ENCODE results near the gene HYCC2. TPM values are rescaled to one million over a fixed set of nuclear protein-coding genes. Genes with fewer than 3 reads are reported as not detected.

The HYCC2 gene
- total RNA-seq, 4 donors from 2014 or later: 2.8 to 36.3 (median 21.1) TPM

GRCh38 chr2:201105759-201106158 lies 34.3 kb upstream of the HYCC2 start:
- intact Hi-C loops (cut with DNase I; ENCODE audit: low total_unique reads): no loop called here
- Histone ChIP-seq H3K36me3 (no peaks in the 10 kb centered on the region), H3K9me3 (no peaks in the 10 kb centered on the region), H3K27me3 (no peaks in the 10 kb centered on the region), H3K27ac (no peak overlapping the region), H3K4me3 (no peak overlapping the region), H3K4me1 (no peaks in the 10 kb centered on the region)
- DNase-seq: no peak
- no peak for TF ChIP-seq POLR2A (IDR thresholded peaks at IDR 0.05)
- no peak for TF ChIP-seq CTCF (IDR thresholded peaks at IDR 0.05)

GRCh38 chr2:201100497-201100896 lies 29.0 kb upstream of the HYCC2 start:
- intact Hi-C loops (cut with DNase I; ENCODE audit: low total_unique reads): no loop called here
- no peak for TF ChIP-seq POLR2A (IDR thresholded peaks at IDR 0.05)

GRCh38 chr2:201093573-201093972 lies 22.1 kb upstream of the HYCC2 start:
- no peaks in the 10 kb centered on the region for H3K4me1 ChIP-seq
- no peaks in the 10 kb centered on the region for H3K9me3 ChIP-seq
- H3K27ac ChIP-seq: no peak overlapping the region
- no peaks in the 10 kb centered on the region for H3K36me3 ChIP-seq
- no peak for DNase-seq
- no peak overlapping the region for H3K4me3 ChIP-seq
- intact Hi-C loops (cut with DNase I; ENCODE audit: low total_unique reads): no loop called here
- TF ChIP-seq POLR2A (IDR thresholded peaks at IDR 0.05) (no peak), CTCF (IDR thresholded peaks at IDR 0.05) (no peak)
- H3K27me3 ChIP-seq: no peaks in the 10 kb centered on the region

More at GRCh38 chr2:201100497-201100896, 29.0 kb upstream of the HYCC2 start:
- no peak for DNase-seq
- no peaks in the 10 kb centered on the region for H3K4me1 ChIP-seq
- H3K36me3 ChIP-seq: no peaks in the 10 kb centered on the region
- no peak overlapping the region for H3K4me3 ChIP-seq
- no peaks in the 10 kb centered on the region for H3K27me3 ChIP-seq
- no peak overlapping the region for H3K27ac ChIP-seq
- no peaks in the 10 kb centered on the region for H3K9me3 ChIP-seq

GRCh38 chr2:201090574-201090973 lies 19.1 kb upstream of the HYCC2 start:
- Histone ChIP-seq H3K4me3 (no peak overlapping the region), H3K27me3 (no peaks in the 10 kb centered on the region), H3K4me1 (no peaks in the 10 kb centered on the region), H3K36me3 (no peaks in the 10 kb centered on the region), H3K9me3 (no peaks in the 10 kb centered on the region), H3K27ac (no peak overlapping the region)
- no peak for TF ChIP-seq CTCF (IDR thresholded peaks at IDR 0.05)
- no peak for TF ChIP-seq POLR2A (IDR thresholded peaks at IDR 0.05)
- no peak for DNase-seq
- intact Hi-C loops (cut with DNase I; ENCODE audit: low total_unique reads): no loop called here

- no peak overlapping the region for H3K4me3 ChIP-seq
- no peak for TF ChIP-seq POLR2A (IDR thresholded peaks at IDR 0.05)
- TF ChIP-seq CTCF (IDR thresholded peaks at IDR 0.05): no peak
- no peak overlapping the region for H3K27ac ChIP-seq
- DNase-seq: no peak
- H3K27me3 ChIP-seq: no peaks in the 10 kb centered on the region
- H3K36me3 ChIP-seq: no peaks in the 10 kb centered on the region
- intact Hi-C loops (cut with DNase I; ENCODE audit: low total_unique reads): no loop called here
- no peaks in the 10 kb centered on the region for H3K4me1 ChIP-seq
- H3K9me3 ChIP-seq: no peaks in the 10 kb centered on the region
These were observed 13.4 kb upstream of the HYCC2 start for GRCh38 chr2:201084863-201085262.

- no peak overlapping the region for H3K4me3 ChIP-seq
- no peaks in the 10 kb centered on the region for H3K9me3 ChIP-seq
- H3K4me1 ChIP-seq: peaks cover 8 to 11% of the 10 kb centered on the region in 2 donors
- no peak for DNase-seq
- H3K36me3 ChIP-seq: no peaks in the 10 kb centered on the region
- no peaks in the 10 kb centered on the region for H3K27me3 ChIP-seq
- TF ChIP-seq CTCF (IDR thresholded peaks at IDR 0.05) (no peak), POLR2A (IDR thresholded peaks at IDR 0.05) (no peak)
- intact Hi-C loops (cut with DNase I; ENCODE audit: low total_unique reads): no loop called here
- H3K27ac ChIP-seq: no peak overlapping the region
These were observed 3.5 kb upstream of the HYCC2 start for GRCh38 chr2:201074996-201075395.
